Measurements from ENCODE around the gene HPSE2. TPM values are rescaled to one million over a fixed set of nuclear protein-coding genes. Genes with fewer than 3 reads are reported as not detected.

The HPSE2 gene
- total RNA-seq, 1 experiment from 2014 or later = not detected

DNA sequence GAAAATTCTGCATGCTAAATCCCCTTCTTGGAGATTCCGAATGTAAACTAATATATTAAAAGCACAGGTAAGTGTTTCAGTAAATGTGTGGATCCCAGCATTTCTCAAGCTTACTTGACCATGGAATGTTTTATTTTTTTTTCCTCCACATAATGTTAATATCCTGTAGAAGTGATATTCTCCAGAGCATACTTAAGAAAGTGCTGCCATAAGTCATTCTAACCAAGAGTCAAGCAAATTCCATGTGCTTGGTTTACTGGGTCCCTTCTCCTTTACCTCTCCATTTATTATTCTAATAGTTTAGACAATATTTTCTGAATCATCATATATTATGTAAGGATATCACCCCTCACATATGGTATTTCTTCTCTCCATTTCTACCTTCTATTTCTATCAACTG, 522.1 kb downstream of the HPSE2 start:
- Mint-ChIP-seq H3K4me3 (ENCODE audit: unreplicated experiment) (no peak overlapping the region), H3K27ac (ENCODE audit: unreplicated experiment) (no peak overlapping the region), H3K27me3 (ENCODE audit: insufficient read depth, unreplicated experiment) (peaks cover 15% of the 10 kb centered on the region), H3K9me3 (ENCODE audit: unreplicated experiment) (no peaks in the 10 kb centered on the region), H3K4me1 (ENCODE audit: low read depth, unreplicated experiment) (no peaks in the 10 kb centered on the region), H3K36me3 (ENCODE audit: insufficient read depth, unreplicated experiment) (no peaks in the 10 kb centered on the region)
- ChIA-PET POLR2A (no interaction called here), CTCF (no interaction called here)
- Histone ChIP-seq H3K4me3 (ENCODE audit: low read depth, low read length) (no peak overlapping the region), H3K4me1 (no peaks in the 10 kb centered on the region), H3K36me3 (ENCODE audit: control insufficient read depth, insufficient read depth, low read length) (no peaks in the 10 kb centered on the region), H3K27me3 (replicated peaks; ENCODE audit: control insufficient read depth, insufficient read depth, low read length) (no peaks in the 10 kb centered on the region), H3K9me3 (no peaks in the 10 kb centered on the region)
- BruUV-seq (replicated peaks) = no TSS peak
- intact Hi-C loops (cut with micrococcal nuclease; ENCODE audit: unreplicated experiment) = no loop called here
- TF ChIP-seq, protein P1, sequence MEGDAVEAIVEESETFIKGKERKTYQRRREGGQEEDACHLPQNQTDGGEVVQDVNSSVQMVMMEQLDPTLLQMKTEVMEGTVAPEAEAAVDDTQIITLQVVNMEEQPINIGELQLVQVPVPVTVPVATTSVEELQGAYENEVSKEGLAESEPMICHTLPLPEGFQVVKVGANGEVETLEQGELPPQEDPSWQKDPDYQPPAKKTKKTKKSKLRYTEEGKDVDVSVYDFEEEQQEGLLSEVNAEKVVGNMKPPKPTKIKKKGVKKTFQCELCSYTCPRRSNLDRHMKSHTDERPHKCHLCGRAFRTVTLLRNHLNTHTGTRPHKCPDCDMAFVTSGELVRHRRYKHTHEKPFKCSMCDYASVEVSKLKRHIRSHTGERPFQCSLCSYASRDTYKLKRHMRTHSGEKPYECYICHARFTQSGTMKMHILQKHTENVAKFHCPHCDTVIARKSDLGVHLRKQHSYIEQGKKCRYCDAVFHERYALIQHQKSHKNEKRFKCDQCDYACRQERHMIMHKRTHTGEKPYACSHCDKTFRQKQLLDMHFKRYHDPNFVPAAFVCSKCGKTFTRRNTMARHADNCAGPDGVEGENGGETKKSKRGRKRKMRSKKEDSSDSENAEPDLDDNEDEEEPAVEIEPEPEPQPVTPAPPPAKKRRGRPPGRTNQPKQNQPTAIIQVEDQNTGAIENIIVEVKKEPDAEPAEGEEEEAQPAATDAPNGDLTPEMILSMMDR (IDR thresholded peaks at IDR 0.05; ENCODE audit: insufficient read depth in 1 of 2, low read depth in 1 of 2, low read length in 1 of 2, severe bottlenecking in 1 of 2, unreplicated experiment in 1 of 2) = no peak
- DNase-seq = no peak

DNA sequence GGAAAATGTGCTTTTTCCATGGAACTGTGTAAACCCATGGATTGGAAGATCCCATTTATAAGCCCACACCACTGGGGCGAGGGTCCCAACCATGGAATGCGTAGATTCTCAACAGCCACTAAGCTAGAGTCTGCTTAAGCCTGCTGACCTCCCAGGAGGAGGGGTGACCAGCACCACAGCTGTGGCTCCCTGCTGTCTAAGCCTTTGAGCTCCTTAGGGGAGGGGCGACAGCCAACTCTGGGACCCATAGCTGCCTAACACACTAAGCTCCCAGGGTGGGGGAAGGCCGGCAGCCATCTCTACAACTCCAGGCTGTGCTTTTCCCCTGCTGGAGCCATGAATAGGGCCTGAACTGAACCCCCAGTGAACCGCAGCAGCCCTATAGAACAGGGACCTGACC, 539.1 kb downstream of the HPSE2 start:
- no peak for DNase-seq
- TF ChIP-seq, protein P1 (IDR thresholded peaks at IDR 0.05; ENCODE audit: insufficient read depth in 1 of 2, low read depth in 1 of 2, low read length in 1 of 2, severe bottlenecking in 1 of 2, unreplicated experiment in 1 of 2) = no peak
- no peaks in the 10 kb centered on the region for H3K4me1 ChIP-seq
- Mint-ChIP-seq H3K4me3 (ENCODE audit: unreplicated experiment) (no peak overlapping the region), H3K27me3 (ENCODE audit: insufficient read depth, unreplicated experiment) (peaks cover 15% of the 10 kb centered on the region), H3K36me3 (ENCODE audit: insufficient read depth, unreplicated experiment) (no peaks in the 10 kb centered on the region), H3K4me1 (ENCODE audit: low read depth, unreplicated experiment) (no peaks in the 10 kb centered on the region), H3K27ac (ENCODE audit: unreplicated experiment) (no peak overlapping the region), H3K9me3 (ENCODE audit: unreplicated experiment) (no peaks in the 10 kb centered on the region)
- no peaks in the 10 kb centered on the region for H3K9me3 ChIP-seq
- CTCF ChIA-PET = no interaction called here
- intact Hi-C loops (cut with micrococcal nuclease; ENCODE audit: unreplicated experiment) = no loop called here
- H3K4me3 ChIP-seq (ENCODE audit: low read depth, low read length) = no peak overlapping the region
- POLR2A ChIA-PET = no interaction called here
- no peaks in the 10 kb centered on the region for H3K36me3 ChIP-seq (ENCODE audit: control insufficient read depth, insufficient read depth, low read length)
- no peaks in the 10 kb centered on the region for H3K27me3 ChIP-seq (replicated peaks; ENCODE audit: control insufficient read depth, insufficient read depth, low read length)
- no TSS peak for BruUV-seq (replicated peaks)

DNA sequence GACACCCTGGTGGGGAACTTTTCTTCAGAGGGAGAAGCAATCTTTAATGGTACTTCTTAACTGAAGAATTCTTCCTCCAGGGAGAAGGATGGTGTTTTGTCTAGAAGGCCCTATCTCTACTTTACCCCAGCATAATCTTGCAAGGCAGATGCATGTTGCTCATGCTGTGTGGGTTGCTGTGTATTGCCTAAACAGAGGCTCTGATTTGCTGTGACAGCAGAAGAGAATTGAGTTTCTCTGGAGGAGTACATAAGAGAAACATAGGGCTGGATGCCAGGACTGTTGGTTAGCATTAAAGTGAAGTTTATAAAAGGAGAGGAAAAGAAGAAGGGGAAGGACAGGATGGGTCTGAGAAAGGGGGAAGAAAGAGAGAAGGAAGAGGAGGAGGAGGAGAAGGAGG, 540.8 kb downstream of the HPSE2 start:
- H3K9me3 Mint-ChIP-seq (ENCODE audit: unreplicated experiment) = no peaks in the 10 kb centered on the region
- no peak for DNase-seq
- POLR2A ChIA-PET = no interaction called here
- TF ChIP-seq, protein P1 (IDR thresholded peaks at IDR 0.05; ENCODE audit: insufficient read depth in 1 of 2, low read depth in 1 of 2, low read length in 1 of 2, severe bottlenecking in 1 of 2, unreplicated experiment in 1 of 2) = no peak
- no peaks in the 10 kb centered on the region for H3K4me1 Mint-ChIP-seq (ENCODE audit: low read depth, unreplicated experiment)
- Histone ChIP-seq H3K36me3 (ENCODE audit: control insufficient read depth, insufficient read depth, low read length) (no peaks in the 10 kb centered on the region), H3K4me1 (no peaks in the 10 kb centered on the region), H3K27me3 (replicated peaks; ENCODE audit: control insufficient read depth, insufficient read depth, low read length) (no peaks in the 10 kb centered on the region), H3K9me3 (no peaks in the 10 kb centered on the region), H3K4me3 (ENCODE audit: low read depth, low read length) (no peak overlapping the region)
- no TSS peak for BruUV-seq (replicated peaks)
- intact Hi-C loops (cut with micrococcal nuclease; ENCODE audit: unreplicated experiment) = no loop called here
- no peak overlapping the region for H3K4me3 Mint-ChIP-seq (ENCODE audit: unreplicated experiment)
- H3K27ac Mint-ChIP-seq (ENCODE audit: unreplicated experiment) = no peak overlapping the region
- CTCF ChIA-PET = no interaction called here
- no peaks in the 10 kb centered on the region for H3K36me3 Mint-ChIP-seq (ENCODE audit: insufficient read depth, unreplicated experiment)
- peaks cover 15% of the 10 kb centered on the region for H3K27me3 Mint-ChIP-seq (ENCODE audit: insufficient read depth, unreplicated experiment)

Data from Caco-2 (cell line).